GM23338 (cell line): Measurements from ENCODE around the gene ZCCHC13.

Source experiments
- CREB1 ChIP-seq: fragments of 250-450 bp; sonication (Bioruptor Pico); IDR thresholded peaks from 2 replicates; pipeline ENCODE4 v1.5.0; 2020; ENCODE audit warnings: low read depth, mild to moderate bottlenecking, moderate library complexity
- EZH2 ChIP-seq: fragments of 200-600 bp; sonication (generic); IDR thresholded peaks from one replicate; pipeline ENCODE4 v1.8.0; 2017; ENCODE audit warnings: antibody characterized with exemption, mild to moderate bottlenecking, low read depth; ENCODE audit not compliant: unreplicated experiment
- EZH2phosphoT487 ChIP-seq: fragments of 200-600 bp; sonication (generic); IDR thresholded peaks from one replicate; pipeline ENCODE4 v1.8.1; 2018; ENCODE audit warnings: antibody characterized with exemption; ENCODE audit not compliant: unreplicated experiment
- JUNB ChIP-seq: IDR thresholded peaks from one replicate; pipeline ENCODE4 v1.6.1; 2016; ENCODE audit warnings: antibody characterized with exemption; ENCODE audit not compliant: unreplicated experiment
- NANOG ChIP-seq: IDR thresholded peaks from 2 replicates; pipeline ENCODE4 v1.6.1; 2016; ENCODE audit warnings: antibody characterized with exemption, borderline replicate concordance
- POLR2AphosphoS5 ChIP-seq: IDR thresholded peaks from 2 replicates; pipeline ENCODE4 v1.6.1; 2016; ENCODE audit warnings: antibody characterized with exemption, low read depth
- ZNF331 ChIP-seq: fragments of 250-450 bp; sonication (Bioruptor Pico); IDR thresholded peaks from 2 replicates; pipeline ENCODE4 v1.5.0; 2020; ENCODE audit warnings: low read depth, mild to moderate bottlenecking, moderate library complexity
- TF ChIP-seq, protein P1 (sequence below), 2 experiments: fragments of 200-600 bp in 1 of 2; sonication (generic) in 1 of 2; conservative IDR thresholded peaks; 2 replicates each; pipeline versions ENCODE4 v1.5.1 to v1.6.1; 2016 to 2017; ENCODE audit warnings: antibody characterized with exemption in 2 of 2, low read depth in 2 of 2, mild to moderate bottlenecking in 2 of 2, moderate library complexity in 1 of 2
- TF ChIP-seq, protein P2 (sequence below): IDR thresholded peaks from one replicate; pipeline ENCODE4 v1.6.1; 2018; ENCODE audit warnings: antibody characterized with exemption; ENCODE audit not compliant: unreplicated experiment

DNA sequence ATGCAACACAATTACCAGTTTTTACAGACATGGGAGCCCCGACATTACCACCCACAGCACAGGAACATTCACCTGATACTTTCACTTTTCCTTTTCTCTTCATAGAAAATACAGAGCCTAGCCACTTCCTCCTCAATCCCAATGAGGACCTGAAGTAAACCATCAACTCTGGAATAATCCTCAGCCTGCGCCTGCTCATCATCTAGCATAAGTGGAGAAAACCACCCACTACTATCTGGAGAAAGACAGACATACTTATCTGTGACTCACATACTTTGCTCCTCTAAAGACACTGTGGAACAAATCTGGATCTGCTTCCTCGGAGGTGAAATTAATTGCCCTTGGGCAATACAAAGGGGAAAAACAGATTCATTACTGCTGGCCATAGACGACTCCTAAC, 47.8 kb downstream of the ZCCHC13 start:
- no peak for TF ChIP-seq EZH2
- TF ChIP-seq, protein P1, sequence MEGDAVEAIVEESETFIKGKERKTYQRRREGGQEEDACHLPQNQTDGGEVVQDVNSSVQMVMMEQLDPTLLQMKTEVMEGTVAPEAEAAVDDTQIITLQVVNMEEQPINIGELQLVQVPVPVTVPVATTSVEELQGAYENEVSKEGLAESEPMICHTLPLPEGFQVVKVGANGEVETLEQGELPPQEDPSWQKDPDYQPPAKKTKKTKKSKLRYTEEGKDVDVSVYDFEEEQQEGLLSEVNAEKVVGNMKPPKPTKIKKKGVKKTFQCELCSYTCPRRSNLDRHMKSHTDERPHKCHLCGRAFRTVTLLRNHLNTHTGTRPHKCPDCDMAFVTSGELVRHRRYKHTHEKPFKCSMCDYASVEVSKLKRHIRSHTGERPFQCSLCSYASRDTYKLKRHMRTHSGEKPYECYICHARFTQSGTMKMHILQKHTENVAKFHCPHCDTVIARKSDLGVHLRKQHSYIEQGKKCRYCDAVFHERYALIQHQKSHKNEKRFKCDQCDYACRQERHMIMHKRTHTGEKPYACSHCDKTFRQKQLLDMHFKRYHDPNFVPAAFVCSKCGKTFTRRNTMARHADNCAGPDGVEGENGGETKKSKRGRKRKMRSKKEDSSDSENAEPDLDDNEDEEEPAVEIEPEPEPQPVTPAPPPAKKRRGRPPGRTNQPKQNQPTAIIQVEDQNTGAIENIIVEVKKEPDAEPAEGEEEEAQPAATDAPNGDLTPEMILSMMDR (conservative IDR thresholded peaks at IDR 0.05; ENCODE audit: low read depth in 2 of 2): no peak
- no peak for TF ChIP-seq ZNF331 (CRISPR knock-in tag)
- TF ChIP-seq POLR2AphosphoS5: no peak
- no peak for TF ChIP-seq CREB1 (CRISPR knock-in tag)
- TF ChIP-seq, protein P2, sequence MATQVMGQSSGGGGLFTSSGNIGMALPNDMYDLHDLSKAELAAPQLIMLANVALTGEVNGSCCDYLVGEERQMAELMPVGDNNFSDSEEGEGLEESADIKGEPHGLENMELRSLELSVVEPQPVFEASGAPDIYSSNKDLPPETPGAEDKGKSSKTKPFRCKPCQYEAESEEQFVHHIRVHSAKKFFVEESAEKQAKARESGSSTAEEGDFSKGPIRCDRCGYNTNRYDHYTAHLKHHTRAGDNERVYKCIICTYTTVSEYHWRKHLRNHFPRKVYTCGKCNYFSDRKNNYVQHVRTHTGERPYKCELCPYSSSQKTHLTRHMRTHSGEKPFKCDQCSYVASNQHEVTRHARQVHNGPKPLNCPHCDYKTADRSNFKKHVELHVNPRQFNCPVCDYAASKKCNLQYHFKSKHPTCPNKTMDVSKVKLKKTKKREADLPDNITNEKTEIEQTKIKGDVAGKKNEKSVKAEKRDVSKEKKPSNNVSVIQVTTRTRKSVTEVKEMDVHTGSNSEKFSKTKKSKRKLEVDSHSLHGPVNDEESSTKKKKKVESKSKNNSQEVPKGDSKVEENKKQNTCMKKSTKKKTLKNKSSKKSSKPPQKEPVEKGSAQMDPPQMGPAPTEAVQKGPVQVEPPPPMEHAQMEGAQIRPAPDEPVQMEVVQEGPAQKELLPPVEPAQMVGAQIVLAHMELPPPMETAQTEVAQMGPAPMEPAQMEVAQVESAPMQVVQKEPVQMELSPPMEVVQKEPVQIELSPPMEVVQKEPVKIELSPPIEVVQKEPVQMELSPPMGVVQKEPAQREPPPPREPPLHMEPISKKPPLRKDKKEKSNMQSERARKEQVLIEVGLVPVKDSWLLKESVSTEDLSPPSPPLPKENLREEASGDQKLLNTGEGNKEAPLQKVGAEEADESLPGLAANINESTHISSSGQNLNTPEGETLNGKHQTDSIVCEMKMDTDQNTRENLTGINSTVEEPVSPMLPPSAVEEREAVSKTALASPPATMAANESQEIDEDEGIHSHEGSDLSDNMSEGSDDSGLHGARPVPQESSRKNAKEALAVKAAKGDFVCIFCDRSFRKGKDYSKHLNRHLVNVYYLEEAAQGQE: no peak
- TF ChIP-seq EZH2phosphoT487: no peak
- TF ChIP-seq JUNB: no peak
- TF ChIP-seq NANOG: no peak
